GM21367 (cell line): Measurements from ENCODE around the gene PNPT1.
"Not testable (repeated sequence)": the region's sequence is repeated elsewhere in the genome, so short reads cannot be mapped to it uniquely, and the experiment has no call there.

Source experiments
- ATAC-seq: cut with Tn5 transposase; IDR thresholded peaks from one replicate; pipeline ENCODE4 v1.9.1; 2021; ENCODE audit not compliant: unreplicated experiment

Gene PNPT1

DNA sequence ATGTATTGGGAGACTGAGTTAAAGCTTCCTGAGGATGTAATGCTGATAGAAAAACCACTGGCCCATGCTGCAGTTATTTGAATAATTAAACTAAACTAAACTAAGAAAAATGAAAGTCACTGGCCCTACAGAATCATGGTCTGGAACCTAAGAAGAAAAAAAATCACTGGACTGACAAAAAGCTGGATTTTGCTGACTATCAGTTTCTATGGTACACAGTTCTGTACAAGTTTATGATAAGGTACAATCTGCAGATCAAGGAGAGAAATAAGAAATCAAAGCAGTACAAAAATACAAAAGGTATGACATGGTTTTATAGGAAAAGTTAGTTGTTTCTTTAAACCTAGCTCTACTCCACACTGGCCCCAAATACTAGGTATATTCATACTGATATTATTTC is 91.8 kb downstream of the PNPT1 start:
- ATAC-seq, result no peak

DNA sequence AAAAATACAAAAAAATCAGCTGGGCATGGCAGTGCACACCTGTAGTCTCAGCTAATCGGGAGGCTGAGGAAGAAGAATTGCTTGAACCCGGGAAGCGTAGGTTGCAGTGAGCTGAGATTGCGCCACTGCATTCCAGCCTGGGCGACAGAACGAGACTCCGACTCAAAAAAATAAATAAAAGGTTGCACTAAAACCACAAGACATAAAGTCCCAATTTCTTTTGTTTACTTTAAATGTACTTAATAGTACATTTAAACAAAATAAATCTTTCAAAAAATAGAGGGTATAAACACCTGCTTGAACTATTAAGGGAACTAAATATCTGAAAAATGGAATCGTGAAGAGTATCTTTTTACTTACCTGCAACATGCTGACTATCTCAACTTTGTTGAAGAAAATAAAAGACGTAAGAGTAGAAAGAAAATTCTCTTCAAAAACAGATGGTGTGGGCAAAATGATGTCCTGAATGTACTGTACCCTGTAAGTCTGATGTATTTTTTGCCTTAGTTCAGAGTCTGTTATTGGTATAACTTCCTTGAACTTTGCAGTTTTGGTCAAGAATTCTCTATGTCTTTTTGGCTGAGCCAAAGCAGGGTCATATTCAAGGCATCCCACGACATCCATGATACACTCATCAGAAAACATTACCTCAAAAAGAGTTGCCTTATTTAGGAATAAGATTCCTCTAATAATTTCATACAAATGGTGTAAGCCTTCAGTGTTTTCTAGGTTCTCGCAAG is 95.4 kb downstream of the PNPT1 start:
- no peak for ATAC-seq

DNA sequence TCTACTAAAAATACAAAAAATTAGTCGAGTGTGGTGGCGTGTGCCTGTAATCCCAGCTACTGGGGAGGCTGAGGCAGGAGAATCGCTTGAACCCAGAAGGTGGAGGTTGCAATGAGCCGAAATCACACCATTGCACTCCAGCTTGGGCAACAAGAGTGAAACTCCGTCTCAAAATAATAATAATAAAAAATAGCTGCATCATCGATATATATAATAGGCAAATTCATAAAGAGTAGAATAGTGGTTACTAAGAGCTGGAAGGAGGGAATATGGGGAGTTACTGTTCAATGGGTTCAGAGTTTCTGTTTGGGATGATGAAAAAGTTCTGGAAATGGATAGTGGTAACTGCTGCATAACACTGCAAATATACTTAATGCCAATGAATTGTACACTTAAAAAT is 96.8 kb downstream of the PNPT1 start:
- ATAC-seq, result not testable (repeated sequence)

GRCh38 chr2:55595536-55595935 is 98.1 kb downstream of the PNPT1 start:
- no peak for ATAC-seq

DNA sequence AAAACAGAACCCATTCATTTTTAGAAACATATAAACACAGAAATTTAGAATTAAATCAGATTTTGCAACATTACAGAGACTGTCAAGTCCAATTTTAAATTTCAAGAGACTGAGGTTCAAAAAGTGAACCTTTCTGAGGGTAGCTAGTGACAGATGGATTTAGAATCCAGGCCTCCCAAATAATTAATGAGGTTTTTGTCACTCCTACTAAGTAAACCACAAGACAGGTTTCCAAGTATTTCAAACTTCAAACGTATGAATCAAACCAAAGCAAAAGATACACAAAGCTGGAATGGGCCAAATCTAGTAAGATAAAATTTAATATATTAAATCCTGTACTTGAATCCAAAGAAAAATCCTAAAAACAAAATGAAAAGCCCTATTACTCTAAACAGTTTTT is 101.5 kb downstream of the PNPT1 start:
- no peak for ATAC-seq

- ATAC-seq, result no peak
Measured at GRCh38 chr2:55590810-55591440, 102.7 kb downstream of the PNPT1 start.

DNA sequence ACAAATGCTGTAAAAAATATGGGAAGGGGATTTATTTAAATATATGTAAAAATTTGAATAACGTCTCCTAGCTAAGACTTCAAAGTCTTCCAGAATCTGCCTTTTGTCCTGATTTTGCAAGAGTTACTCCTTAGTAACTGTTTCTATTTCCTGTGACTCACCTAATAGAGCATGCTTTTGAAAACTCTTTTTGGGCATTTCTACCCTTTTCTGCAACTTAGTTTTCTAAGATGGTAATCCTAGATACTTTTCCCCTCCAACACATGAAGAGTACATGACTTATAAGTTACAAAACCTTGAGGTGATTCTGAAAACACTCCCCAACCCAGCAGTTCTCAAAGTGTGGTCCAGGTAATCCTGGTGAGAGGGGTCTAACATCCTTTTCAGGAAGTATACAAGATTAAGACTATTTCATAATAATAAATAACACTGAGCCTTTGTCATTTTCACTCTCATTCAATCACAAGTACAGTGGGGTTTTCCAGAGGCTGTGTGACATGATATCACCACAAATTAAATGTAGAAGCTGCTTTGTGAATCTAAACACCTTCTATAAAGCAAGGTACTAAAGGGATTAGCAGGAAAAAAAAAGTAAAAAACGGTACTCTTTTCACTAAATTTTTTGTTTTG is 108.1 kb downstream of the PNPT1 start:
- ATAC-seq, result no peak
